K562 (cell line): ENCODE measurements around the gene PCMTD2. TPM values are rescaled to one million over a fixed set of nuclear protein-coding genes. Genes with fewer than 3 reads are reported as not detected.

ENCODE experiments used
- ATAC-seq: fragments of 200-7000 bp; cut with Tn5 transposase; 3 replicates; pipeline ENCODE4 v1.9.1; 2020; ENCODE audit warnings: moderate library complexity
- BruUV-seq: library from RNA; stranded (reverse); fragments of 400-500 nt; replicated peaks from 2 replicates; lab custom pipeline; 2021; lab: Mats Ljungman, UMichigan
- CTCF ChIA-PET: fragments of 300-600 bp; formaldehyde crosslinking; extraction: SDS; loops from one replicate; lab custom pipeline; 2021; ENCODE audit warnings: low intra/inter-chr PET ratio; lab: Yijun Ruan, JAX
- POLR2A ChIA-PET: fragments of 300-600, 350-650 bp; sonication (Branson Sonifier 250); formaldehyde crosslinking; extraction: SDS; loops from one replicate; lab custom pipeline; 2021; ENCODE audit warnings: antibody characterized with exemption, inconsistent platforms; lab: Yijun Ruan, JAX
- DNase-seq, 4 experiments: peaks; one replicate each; pipeline versions ENCODE4 v3.0.0 to v3.0.0-alpha.2; 2011 to 2018; ENCODE audit warnings: low spot score in 3 of 4, mixed read lengths in 3 of 4; ENCODE audit errors: extremely low read depth in 1 of 4
- FAIRE-seq: peaks from 2 replicates; lab custom pipeline; 2011; peaks lifted over from hg19 to GRCh38; lab: Jason Lieb, UNC
- H2AFZ ChIP-seq: 2 replicates; pipeline ENCODE4 v1.6.0; 2011; ENCODE audit warnings: low read depth, low read length, control low read depth, inconsistent platforms
- H3K27ac ChIP-seq: fragments of 200-600 bp; 3 replicates; pipeline ENCODE4 v1.8.0; 2011; ENCODE audit warnings: low read depth, mild to moderate bottlenecking, control low read depth, inconsistent platforms, low read length, moderate library complexity, mixed read lengths; ENCODE audit errors: extremely low read depth
- H3K27me3 ChIP-seq, 2 experiments: fragments of 300-600 bp in 1 of 2; 2 replicates in 1 of 2; 3 replicates in 1 of 2; pipeline versions ENCODE4 v1.6.0 to v1.8.0; 2011; ENCODE audit warnings: inconsistent platforms in 2 of 2, low read length in 2 of 2, mild to moderate bottlenecking in 1 of 2, mixed read lengths in 1 of 2, moderate library complexity in 1 of 2; ENCODE audit not compliant: control insufficient read depth in 2 of 2, insufficient read depth in 2 of 2
- H3K36me3 ChIP-seq: fragments of 300-600 bp; 3 replicates; pipeline ENCODE4 v1.8.0; 2011; ENCODE audit warnings: mild to moderate bottlenecking, low read length, inconsistent platforms; ENCODE audit not compliant: control insufficient read depth, insufficient read depth
- H3K4me1 ChIP-seq, 2 experiments: fragments of 200-600 bp in 1 of 2; replicated peaks in 1 of 2; 2 replicates in 1 of 2; 3 replicates in 1 of 2; pipeline versions ENCODE4 v1.5.1 to v1.8.0; 2011; ENCODE audit warnings: inconsistent platforms in 2 of 2, low read length in 2 of 2, mild to moderate bottlenecking in 1 of 2, mixed read lengths in 1 of 2, moderate library complexity in 1 of 2; ENCODE audit not compliant: control insufficient read depth in 2 of 2, insufficient read depth in 2 of 2
- H3K4me2 ChIP-seq: 2 replicates; pipeline ENCODE4 v1.6.1; 2011; ENCODE audit warnings: low read length, control low read depth, inconsistent platforms, mixed read lengths; ENCODE audit not compliant: insufficient read depth
- H3K4me3 ChIP-seq: fragments of 200-600 bp; sonication (generic), shearing (Covaris generic); 2 replicates; pipeline ENCODE4 v1.5.1; 2016; ENCODE audit warnings: control low read depth, inconsistent platforms
- H3K79me2 ChIP-seq: fragments of 200-600 bp; 3 replicates; pipeline ENCODE4 v1.8.0; 2011; ENCODE audit warnings: low read length, inconsistent platforms; ENCODE audit not compliant: control insufficient read depth, insufficient read depth
- H3K9ac ChIP-seq, 2 experiments: 2 replicates each; pipeline versions ENCODE4 v1.6.0 to v1.6.1; 2011; ENCODE audit warnings: low read depth in 2 of 2, low read length in 2 of 2, control low read depth in 1 of 2, inconsistent platforms in 1 of 2, mild to moderate bottlenecking in 1 of 2, mixed read lengths in 1 of 2; ENCODE audit not compliant: insufficient read depth in 1 of 2
- H3K9me1 ChIP-seq: one replicate; pipeline ENCODE4 v1.6.0; 2011; ENCODE audit warnings: inconsistent platforms, mild to moderate bottlenecking, low read length, moderate library complexity; ENCODE audit not compliant: control insufficient read depth, insufficient read depth
- H3K9me3 ChIP-seq: replicated peaks from 2 replicates; pipeline ENCODE4 v1.5.1; 2011; ENCODE audit warnings: low read depth, low read length, inconsistent platforms; ENCODE audit not compliant: control insufficient read depth, insufficient read depth
- H4K20me1 ChIP-seq: replicated peaks from 2 replicates; pipeline ENCODE4 v1.6.1; 2011; ENCODE audit warnings: low read length, inconsistent platforms, mixed read lengths; ENCODE audit not compliant: control insufficient read depth, insufficient read depth
- CCAR2 ChIP-seq: fragments of 200-400 bp; formaldehyde crosslinking; IDR thresholded peaks from 2 replicates; pipeline ENCODE4 v1.6.1; 2017; ENCODE audit warnings: mild to moderate bottlenecking, low read depth, low read length
- EGR1 ChIP-seq: fragments of 450-650 bp; conservative IDR thresholded peaks from 2 replicates; pipeline ENCODE4 v1.6.1; 2017; ENCODE audit warnings: mild to moderate bottlenecking
- ETV6 ChIP-seq, 3 experiments: fragments of 150-350 bp in 1 of 3; sonication (generic) in 1 of 3; formaldehyde crosslinking in 1 of 3; IDR thresholded peaks; 2 replicates each; pipeline versions ENCODE4 v1.6.1 to v1.8.0; 2014 to 2022; ENCODE audit warnings: borderline replicate concordance in 2 of 3, low read depth in 2 of 3, antibody characterized with exemption in 1 of 3, low read length in 1 of 3, mild to moderate bottlenecking in 1 of 3, missing genetic modification reagents in 1 of 3
- HMG20A ChIP-seq: fragments of 450-650 bp; formaldehyde crosslinking; conservative IDR thresholded peaks from 2 replicates; pipeline ENCODE4 v1.4.0; 2020; ENCODE audit warnings: mild to moderate bottlenecking, mixed read lengths
- MAFK ChIP-seq: IDR thresholded peaks from 2 replicates; pipeline ENCODE4 v1.6.1; 2011; ENCODE audit warnings: low read length, improper control_type of control experiment
- ZNF263 ChIP-seq: sonication (generic); formaldehyde crosslinking; IDR thresholded peaks from 2 replicates; pipeline ENCODE4 v1.8.0; 2022; ENCODE audit warnings: mild to moderate bottlenecking, missing genetic modification reagents, borderline replicate concordance
- WGBS: fragments of 100-300 bp; shearing (Covaris generic); methylation state at CpG from one replicate; pipeline ENCODE4 v1.1.6; 2016; ENCODE audit warnings: low coverage, mixed read lengths; ENCODE audit not compliant: insufficient coverage; ENCODE audit errors: missing lambda C conversion rate; 5-methylcytosine and 5-hydroxymethylcytosine counted together
- in situ Hi-C: fragments of 300-500 bp; cut with MboI; formaldehyde crosslinking; loops from 4 replicates; pipeline ENCODE4 v1.15.0; 2018; ENCODE audit warnings: inconsistent platforms, mixed read lengths
- intact Hi-C: fragments of 100-400 bp; cut with micrococcal nuclease; formaldehyde crosslinking; loops from 2 replicates; pipeline ENCODE4 v1.14.2; 2022
- polyA plus RNA-seq, 8 experiments: library from polyadenylated mRNA; depleted of rRNA in 4 of 8; stranded (reverse) in 5 of 8; unstranded in 3 of 8; fragments of >200 nt; fragmentation: Nextera tagmentation in 2 of 8; fragmentation: Illumina TruSeq in 1 of 8; extraction: Ambion mirVana in 2 of 8; extraction: Trizol in 1 of 8; gene quantifications; 2 replicates each; pipeline versions ENCODE4 v1.2.1 to v1.2.3, GENCODE V29; 2011 to 2014; ENCODE audit warnings: inconsistent platforms in 1 of 8, missing spikeins in 1 of 8
- total RNA-seq, 7 experiments: library from RNA; depleted of rRNA in 6 of 7; stranded (reverse); fragments of >200 nt in 6 of 7; fragmentation: Illumina TruSeq in 2 of 7; extraction: Trizol in 2 of 7; gene quantifications; 2 replicates each; pipeline versions ENCODE4 v1.2.1 to v1.2.3, GENCODE V29; 2011 to 2021; ENCODE audit warnings: low replicate concordance in 1 of 7

Gene PCMTD2
- total and polyA plus RNA-seq, 9 of the 15 experiments (the other 6 are each of a cell fraction or from before 2014, with no cell fraction given), result 11.3 to 49.3 (median 28.4) TPM

DNA sequence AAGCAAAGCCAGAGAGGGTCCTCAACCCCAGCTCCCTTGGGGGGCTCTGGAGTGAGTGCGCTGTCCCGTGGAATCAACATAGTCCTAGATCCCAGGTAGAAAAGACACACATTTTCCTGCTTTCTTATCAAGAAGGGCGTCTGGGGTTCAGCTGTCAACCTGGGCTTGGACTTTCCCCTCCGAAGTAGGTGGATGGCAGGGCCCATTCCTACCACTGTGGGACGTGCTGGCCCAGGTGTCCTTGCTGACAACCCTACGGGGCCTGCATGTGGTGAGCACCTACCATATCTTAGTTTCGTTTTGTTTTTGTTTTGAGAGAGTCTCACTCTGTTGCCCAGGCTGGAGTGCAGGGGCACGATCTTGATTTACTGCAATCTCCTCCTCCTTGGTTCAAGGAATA, 48.9 kb upstream of the PCMTD2 start:
- no peaks in the 10 kb centered on the region for H3K79me2 ChIP-seq
- peaks cover 59 to 97% of the 10 kb centered on the region in 2 experiments for H3K27me3 ChIP-seq
- no peak for TF ChIP-seq MAFK
- TF ChIP-seq, all 486 proteins: peak for 0
- H3K4me1 ChIP-seq, result peaks cover 0 to 20% of the 10 kb centered on the region in 2 experiments; a peak in 3 of 5 replicates
- ChIA-PET CTCF (no interaction called here), POLR2A (interaction anchor here (1.1 kb wide), 1 partner anchor 10 kb away, joined by 3 read pairs; no protein-coding TSS in a partner anchor)
- BruUV-seq, result no TSS peak
- H3K4me3 ChIP-seq, result no peak overlapping the region
- 8% methylated on average over 8 of the region's 8 CpGs for WGBS
- H2AFZ ChIP-seq, result no peak overlapping the region
- FAIRE-seq (no peak), DNase-seq (no peak), ATAC-seq (no peak)
- no peak overlapping the region for H3K4me2 ChIP-seq
- H3K9me3 ChIP-seq, result no peaks in the 10 kb centered on the region
- no peaks in the 10 kb centered on the region for H3K36me3 ChIP-seq
- in situ Hi-C loops (no loop called here), intact Hi-C loops (no loop called here)
- no peak overlapping the region for H3K9ac ChIP-seq
- no peak overlapping the region for H3K27ac ChIP-seq
- H3K9me1 ChIP-seq, result no peaks in the 10 kb centered on the region
- H4K20me1 ChIP-seq, result peaks cover 19% of the 10 kb centered on the region

DNA sequence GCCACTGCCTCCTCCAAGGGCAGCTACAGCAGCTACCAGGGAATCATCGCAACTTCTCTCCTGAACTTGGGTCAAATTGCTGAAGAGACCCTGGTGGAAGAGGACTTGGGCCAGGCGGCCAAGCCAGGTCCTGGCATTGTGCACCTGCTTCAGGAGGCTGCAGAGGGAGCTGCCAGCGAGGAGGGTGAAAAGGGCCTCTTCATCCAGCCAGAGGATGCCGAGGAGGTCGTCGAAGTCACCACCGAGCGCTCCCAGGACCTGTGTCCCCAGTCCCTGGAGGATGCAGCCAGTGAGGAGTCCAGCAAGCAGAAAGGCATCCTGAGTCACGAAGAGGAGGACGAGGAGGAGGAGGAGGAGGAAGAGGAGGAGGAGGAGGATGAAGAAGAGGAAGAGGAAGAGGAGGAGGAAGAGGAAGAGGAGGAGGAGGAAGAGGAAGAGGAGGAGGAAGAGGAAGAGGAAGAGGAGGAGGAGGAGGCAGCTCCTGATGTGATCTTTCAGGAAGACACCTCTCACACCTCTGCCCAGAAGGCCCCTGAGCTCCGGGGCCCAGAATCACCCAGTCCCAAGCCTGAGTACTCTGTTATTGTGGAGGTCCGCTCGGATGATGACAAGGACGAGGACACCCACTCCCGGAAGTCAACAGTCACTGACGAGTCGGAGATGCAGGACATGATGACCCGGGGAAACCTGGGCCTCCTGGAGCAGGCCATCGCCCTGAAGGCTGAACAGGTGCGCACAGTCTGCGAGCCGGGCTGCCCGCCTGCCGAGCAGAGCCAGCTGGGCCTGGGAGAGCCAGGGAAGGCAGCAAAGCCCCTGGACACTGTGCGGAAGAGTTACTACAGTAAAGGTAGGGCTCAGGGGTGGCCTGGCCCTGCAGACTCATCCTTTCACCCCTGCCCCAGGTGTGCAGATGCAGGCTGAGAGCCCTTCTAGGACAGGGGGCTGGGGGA, 47.6 kb upstream of the PCMTD2 start:
- no TSS peak for BruUV-seq
- 12% methylated on average over 25 of the region's 25 CpGs for whole genome bisulfite sequencing
- DNase-seq (no peak), ATAC-seq (no peak), FAIRE-seq (no peak)
- Histone ChIP-seq H3K27me3 (peaks cover 55 to 93% of the 10 kb centered on the region in 2 experiments), H3K79me2 (no peaks in the 10 kb centered on the region), H4K20me1 (peaks cover 15% of the 10 kb centered on the region; the same call in 1 of the 2 replicates), H2AFZ (no peak overlapping the region), H3K4me1 (peaks cover 2 to 24% of the 10 kb centered on the region in 2 experiments; a peak in 4 of 5 replicates), H3K4me3 (no peak overlapping the region), H3K36me3 (no peaks in the 10 kb centered on the region), H3K9ac (peak overlapping the region in 1 of 2 experiments; percentile 43; a peak in 1 of 4 replicates), H3K4me2 (no peak overlapping the region), H3K9me1 (no peaks in the 10 kb centered on the region), H3K27ac (no peak overlapping the region), H3K9me3 (no peaks in the 10 kb centered on the region)
- in situ Hi-C loops, result no loop called here
- ChIA-PET POLR2A (no interaction called here), CTCF (no interaction called here)
- intact Hi-C loops, result no loop called here
- TF ChIP-seq ZNF263 (CRISPR knock-in tag), result peak; percentile 76
- TF ChIP-seq EGR1, result peak; percentile 33
- no peak for TF ChIP-seq HMG20A
- TF ChIP-seq ETV6 (IDR thresholded peaks at IDR 0.05; ENCODE audit: borderline replicate concordance in 1 of 2, low read depth in 2 of 2, low read length in 1 of 2), result peak in 1 of 2 experiments; percentile 44; a peak in 1 of 4 replicates
- TF ChIP-seq ETV6 (CRISPR knock-in tag; IDR thresholded peaks at IDR 0.05; ENCODE audit: borderline replicate concordance), result no peak
- TF ChIP-seq CCAR2, result no peak
